Measurements from ENCODE around the gene BBC3. TPM values are rescaled to one million over a fixed set of nuclear protein-coding genes. Genes with fewer than 3 reads are reported as not detected.
"Not testable (repeated sequence)": the region's sequence is repeated elsewhere in the genome, so short reads cannot be mapped to it uniquely, and the experiment has no call there.

Gene BBC3
- total and polyA plus RNA-seq, 4 experiments from 2014 or later = 3.7 to 32.2 (median 20.0) TPM

DNA sequence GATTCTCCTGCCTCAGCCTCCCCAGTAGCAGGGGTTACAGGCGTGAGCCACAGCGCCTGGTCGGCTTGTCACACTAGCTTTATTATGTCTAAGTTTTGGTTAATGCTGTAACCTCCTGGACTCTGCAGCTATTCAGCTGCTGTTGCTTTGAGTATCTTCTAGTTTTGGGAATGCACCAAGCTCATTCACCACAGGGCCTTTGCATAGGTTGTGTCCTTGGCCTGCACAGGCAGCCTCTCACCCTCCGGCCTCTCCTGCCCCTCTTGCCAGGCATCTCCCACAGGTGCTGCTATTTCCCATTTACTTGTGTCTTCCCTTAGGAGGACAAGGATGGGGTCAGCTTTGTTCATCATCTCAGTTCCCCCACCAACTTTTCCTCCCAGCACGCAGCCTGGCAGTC lies 23.0 kb upstream of the BBC3 start:
- POLR2A ChIA-PET (ENCODE audit: partially characterized antibody) = interaction anchor here (0.6 to 3.2 kb wide), 5 partner anchors 10 to 96 kb away, joined by 3 to 22 read pairs (median 4); partner anchors contain the start of gene DHX34
- H3K27me3 ChIP-seq (ENCODE audit: insufficient read depth, low read length) = no peaks in the 10 kb centered on the region
- DNase-seq = no peak
- intact Hi-C loops (cut with micrococcal nuclease) = loop anchor here (10.0 kb wide), 1 partner anchor 469 kb away; the partner anchor contains the start of gene SLC1A5
- Mint-ChIP-seq H3K27ac (peak overlapping the region in 5 of 7 donors; percentile 8 to 85 (median 73)), H3K27me3 (no peaks in the 10 kb centered on the region), H3K36me3 (peaks cover 5 to 20% of the 10 kb centered on the region in 2 donors), H3K9me3 (peaks cover 0 to 7% (median 0%) of the 10 kb centered on the region in 8 donors), H3K4me1 (peaks cover 19 to 33% (median 25%) of the 10 kb centered on the region in 4 donors), H3K4me3 (peak overlapping the region in 1 of 8 donors; percentile 57)
- CTCF ChIA-PET (ENCODE audit: partially characterized antibody) = interaction anchor here (1.0 to 16.1 kb wide), 5 partner anchors 8 to 123 kb away, joined by 4 to 609 read pairs (median 4); partner anchors contain the start of gene SAE1
- no peaks in the 10 kb centered on the region for H3K9me3 ChIP-seq (ENCODE audit: control insufficient read depth in 1 of 2, low read length in 2 of 2)
- H3K36me3 ChIP-seq (ENCODE audit: insufficient read depth, low read length) = peaks cover 8% of the 10 kb centered on the region
- peaks cover 18% of the 10 kb centered on the region for H3K4me1 ChIP-seq (ENCODE audit: insufficient read depth, low read length)
- H3K4me3 ChIP-seq (ENCODE audit: low read length in 2 of 2) = no peak overlapping the region
- H3K27ac ChIP-seq (ENCODE audit: low read depth, low read length) = no peak overlapping the region

DNA sequence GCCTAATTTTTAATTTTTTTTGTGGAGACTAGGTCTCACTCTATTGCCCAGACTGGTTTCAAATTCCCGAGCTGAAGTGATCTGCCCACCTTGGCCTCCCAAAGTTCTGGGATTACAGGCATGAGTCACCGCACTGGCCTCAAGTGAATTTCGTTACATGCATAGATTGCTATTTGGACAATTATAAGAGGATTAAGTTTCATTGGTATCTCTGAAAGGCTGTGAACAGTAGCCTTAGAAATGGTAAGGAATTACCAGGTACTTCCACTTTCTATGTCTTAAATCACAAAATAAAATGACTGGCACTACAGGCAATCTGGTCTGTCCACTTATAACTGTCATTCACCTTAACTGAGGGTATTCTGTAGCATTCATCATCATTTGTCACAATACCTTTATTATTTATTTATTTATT lies 22.5 kb upstream of the BBC3 start:
- Mint-ChIP-seq H3K4me1 (peaks cover 14 to 28% (median 22%) of the 10 kb centered on the region in 4 donors), H3K36me3 (peaks cover under 1 to 16% of the 10 kb centered on the region in 2 donors), H3K9me3 (peaks cover 0 to 7% (median 0%) of the 10 kb centered on the region in 8 donors), H3K27me3 (no peaks in the 10 kb centered on the region), H3K27ac (peak overlapping the region in 3 of 7 donors; percentile 17 to 85 (median 52)), H3K4me3 (peak overlapping the region in 1 of 8 donors; percentile 43)
- Histone ChIP-seq H3K27me3 (ENCODE audit: insufficient read depth, low read length) (no peaks in the 10 kb centered on the region), H3K4me3 (ENCODE audit: low read length in 2 of 2) (no peak overlapping the region), H3K9me3 (ENCODE audit: control insufficient read depth in 1 of 2, low read length in 2 of 2) (no peaks in the 10 kb centered on the region), H3K27ac (ENCODE audit: low read depth, low read length) (no peak overlapping the region), H3K36me3 (ENCODE audit: insufficient read depth, low read length) (peaks cover 3% of the 10 kb centered on the region), H3K4me1 (ENCODE audit: insufficient read depth, low read length) (peaks cover 15% of the 10 kb centered on the region)
- POLR2A ChIA-PET (ENCODE audit: partially characterized antibody) = interaction anchor here (0.6 to 2.5 kb wide), 3 partner anchors 9 to 42 kb away, joined by 3 to 6 read pairs (median 4); no protein-coding TSS in a partner anchor
- CTCF ChIA-PET (ENCODE audit: partially characterized antibody) = interaction anchor here (0.8 to 16.1 kb wide), 6 partner anchors 8 to 123 kb away, joined by 3 to 609 read pairs (median 4); partner anchors contain the start of gene SAE1
- intact Hi-C loops (cut with micrococcal nuclease) = loop anchor here (10.0 kb wide), 1 partner anchor 469 kb away; the partner anchor contains the start of gene SLC1A5
- no peak for DNase-seq

DNA sequence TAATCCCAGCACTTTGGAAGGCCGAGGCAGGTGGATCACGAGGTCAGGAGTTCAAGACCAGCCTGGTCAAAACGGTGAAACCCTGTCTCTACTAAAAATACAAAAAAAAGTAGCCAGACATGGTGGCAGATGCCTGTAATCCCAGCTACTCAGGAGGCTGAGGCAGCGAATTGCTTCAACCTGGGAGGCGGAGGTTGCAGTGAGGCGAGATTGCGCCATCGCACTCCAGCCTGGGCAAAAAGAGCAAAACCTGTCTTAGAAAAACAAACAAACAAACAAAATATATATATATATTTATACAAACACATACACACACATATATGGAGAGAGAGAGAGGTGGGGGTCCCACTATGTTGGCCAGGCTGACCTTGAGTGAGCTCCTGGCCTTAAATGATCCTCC lies 22.0 kb upstream of the BBC3 start:
- H3K36me3 ChIP-seq (ENCODE audit: insufficient read depth, low read length); H3K9me3 Mint-ChIP-seq; H3K27ac ChIP-seq (ENCODE audit: low read depth, low read length); DNase-seq; H3K27me3 ChIP-seq (ENCODE audit: insufficient read depth, low read length); H3K9me3 ChIP-seq (ENCODE audit: control insufficient read depth in 1 of 2, low read length in 2 of 2); H3K27me3 Mint-ChIP-seq; H3K4me3 ChIP-seq (ENCODE audit: low read length in 2 of 2): not testable (repeated sequence)
- Mint-ChIP-seq H3K4me1 (peaks cover 14 to 25% (median 19%) of the 10 kb centered on the region in 4 donors), H3K27ac (peak overlapping the region in 3 of 7 donors; percentile 17 to 85 (median 52)), H3K36me3 (peaks cover 0 to 15% of the 10 kb centered on the region in 2 donors), H3K4me3 (peak overlapping the region in 1 of 8 donors; percentile 43)
- CTCF ChIA-PET (ENCODE audit: partially characterized antibody) = interaction anchor here (0.8 to 16.1 kb wide), 5 partner anchors 8 to 99 kb away, joined by 3 to 609 read pairs (median 4); no protein-coding TSS in a partner anchor
- intact Hi-C loops (cut with micrococcal nuclease) = loop anchor here (10.0 kb wide), 1 partner anchor 468 kb away; the partner anchor contains the start of gene SLC1A5
- peaks cover 11% of the 10 kb centered on the region for H3K4me1 ChIP-seq (ENCODE audit: insufficient read depth, low read length)
- POLR2A ChIA-PET (ENCODE audit: partially characterized antibody) = interaction anchor here (2.5 kb wide), 1 partner anchor 21 kb away, joined by 6 read pairs; no protein-coding TSS in a partner anchor

- H3K27me3 ChIP-seq (ENCODE audit: insufficient read depth, low read length) = no peaks in the 10 kb centered on the region
- POLR2A ChIA-PET (ENCODE audit: partially characterized antibody) = interaction anchor here (0.7 to 6.6 kb wide), 7 partner anchors 9 to 117 kb away, joined by 3 to 156 read pairs (median 7); partner anchors contain the start of genes CCDC9, INAFM1 and SAE1
- DNase-seq = peak; percentile 68 to 74 (median 74)
- no peaks in the 10 kb centered on the region for H3K27me3 Mint-ChIP-seq
- H3K9me3 Mint-ChIP-seq = no peaks in the 10 kb centered on the region
- peak overlapping the region in 4 of 7 donors; percentile 39 to 88 (median 66) for H3K27ac Mint-ChIP-seq
- H3K9me3 ChIP-seq (ENCODE audit: control insufficient read depth in 1 of 2, low read length in 2 of 2) = no peaks in the 10 kb centered on the region
- peaks cover 18% of the 10 kb centered on the region for H3K4me1 ChIP-seq (ENCODE audit: insufficient read depth, low read length)
- intact Hi-C loops (cut with micrococcal nuclease) = loop anchor here (1.0 kb wide), 1 partner anchor 98 kb away; no protein-coding TSS in a partner anchor
- no peaks in the 10 kb centered on the region for H3K36me3 ChIP-seq (ENCODE audit: insufficient read depth, low read length)
- no peak overlapping the region for H3K4me3 ChIP-seq (ENCODE audit: low read length in 2 of 2)
- CTCF ChIA-PET (ENCODE audit: partially characterized antibody) = interaction anchor here (0.6 to 16.1 kb wide), 29 partner anchors 8 to 533 kb away, joined by 3 to 609 read pairs (median 5); partner anchors contain the start of genes CCDC9, INAFM1, SAE1 and ZC3H4
- peak overlapping the region in 1 of 8 donors; percentile 11 for H3K4me3 Mint-ChIP-seq
- no peaks in the 10 kb centered on the region for H3K36me3 Mint-ChIP-seq
- H3K4me1 Mint-ChIP-seq = peaks cover 6 to 22% (median 19%) of the 10 kb centered on the region in 4 donors
- no peak overlapping the region for H3K27ac ChIP-seq (ENCODE audit: low read depth, low read length)
These were observed 16.4 kb upstream of the BBC3 start for GRCh38 chr19:47247308-47247990.

GRCh38 chr19:47243776-47244547 lies 13.0 kb upstream of the BBC3 start:
- Mint-ChIP-seq H3K27ac (peak overlapping the region in 6 of 7 donors; percentile 86 to 99 (median 96)), H3K36me3 (no peaks in the 10 kb centered on the region), H3K4me1 (peaks cover 11 to 33% (median 22%) of the 10 kb centered on the region in 4 donors), H3K9me3 (no peaks in the 10 kb centered on the region), H3K4me3 (peak overlapping the region; percentile 63 to 89 (median 84)), H3K27me3 (no peaks in the 10 kb centered on the region)
- ChIA-PET CTCF (ENCODE audit: partially characterized antibody) (interaction anchor here (0.6 to 16.1 kb wide), 36 partner anchors 9 to 247 kb away, joined by 3 to 609 read pairs (median 5); partner anchors contain the start of genes CCDC9, DHX34, SAE1 and ZC3H4), POLR2A (ENCODE audit: partially characterized antibody) (interaction anchor here (0.5 to 6.6 kb wide), 23 partner anchors 10 to 475 kb away, joined by 3 to 156 read pairs (median 11); partner anchors contain the start of genes BBC3, CCDC9, INAFM1 and SAE1)
- Histone ChIP-seq H3K4me3 (ENCODE audit: low read length in 2 of 2) (peak overlapping the region; percentile 21 to 37), H3K27me3 (ENCODE audit: insufficient read depth, low read length) (no peaks in the 10 kb centered on the region), H3K9me3 (ENCODE audit: control insufficient read depth in 1 of 2, low read length in 2 of 2) (no peaks in the 10 kb centered on the region), H3K36me3 (ENCODE audit: insufficient read depth, low read length) (no peaks in the 10 kb centered on the region), H3K27ac (ENCODE audit: low read depth, low read length) (peak overlapping the region; percentile 40), H3K4me1 (ENCODE audit: insufficient read depth, low read length) (peaks cover 48% of the 10 kb centered on the region)
- peak; percentile 85 to 91 (median 87) for DNase-seq
- intact Hi-C loops (cut with micrococcal nuclease) = loop anchor here (1.0 to 5.0 kb wide), 6 partner anchors 13 to 382 kb away; partner anchors contain the start of genes ARHGAP35, BBC3 and SAE1

- H3K4me3 ChIP-seq (ENCODE audit: low read length in 2 of 2) = peak overlapping the region; percentile 21 to 37
- POLR2A ChIA-PET (ENCODE audit: partially characterized antibody) = interaction anchor here (0.9 to 6.6 kb wide), 14 partner anchors 11 to 130 kb away, joined by 3 to 156 read pairs (median 24); partner anchors contain the start of genes BBC3, CCDC9, SAE1 and ZC3H4
- H3K9me3 Mint-ChIP-seq = no peaks in the 10 kb centered on the region
These were observed 12.4 kb upstream of the BBC3 start for GRCh38 chr19:47243364-47243775.

More at GRCh38 chr19:47243364-47243775, 12.4 kb upstream of the BBC3 start:
- Mint-ChIP-seq H3K4me1 (peaks cover 13 to 37% (median 23%) of the 10 kb centered on the region in 4 donors), H3K4me3 (peak overlapping the region; percentile 63 to 88 (median 82)), H3K27me3 (no peaks in the 10 kb centered on the region), H3K36me3 (no peaks in the 10 kb centered on the region), H3K27ac (peak overlapping the region in 6 of 7 donors; percentile 86 to 99 (median 96))
- Histone ChIP-seq H3K27ac (ENCODE audit: low read depth, low read length) (peak overlapping the region; percentile 40), H3K9me3 (ENCODE audit: control insufficient read depth in 1 of 2, low read length in 2 of 2) (no peaks in the 10 kb centered on the region), H3K4me1 (ENCODE audit: insufficient read depth, low read length) (peaks cover 51% of the 10 kb centered on the region), H3K27me3 (ENCODE audit: insufficient read depth, low read length) (no peaks in the 10 kb centered on the region), H3K36me3 (ENCODE audit: insufficient read depth, low read length) (no peaks in the 10 kb centered on the region)
- CTCF ChIA-PET (ENCODE audit: partially characterized antibody) = interaction anchor here (0.7 to 16.1 kb wide), 12 partner anchors 12 to 246 kb away, joined by 3 to 609 read pairs (median 28); partner anchors contain the start of genes CCDC9 and SAE1
- intact Hi-C loops (cut with micrococcal nuclease) = loop anchor here (5.0 kb wide), 2 partner anchors 206 to 381 kb away; partner anchors contain the start of gene ARHGAP35
- DNase-seq = peak in 2 of 5 donors; percentile 21 to 31

Measured in CD4-positive, alpha-beta memory T cell (primary cell).